GM03348 (cell line): ENCODE results near the gene RHPN2.
"Not testable (repeated sequence)": the region's sequence is repeated elsewhere in the genome, so short reads cannot be mapped to it uniquely, and the experiment has no call there.

Experiments
- DNase-seq: peaks from one replicate; pipeline ENCODE4 v3.0.0; 2012; ENCODE audit warnings: low spot score

RHPN2 gene

DNA sequence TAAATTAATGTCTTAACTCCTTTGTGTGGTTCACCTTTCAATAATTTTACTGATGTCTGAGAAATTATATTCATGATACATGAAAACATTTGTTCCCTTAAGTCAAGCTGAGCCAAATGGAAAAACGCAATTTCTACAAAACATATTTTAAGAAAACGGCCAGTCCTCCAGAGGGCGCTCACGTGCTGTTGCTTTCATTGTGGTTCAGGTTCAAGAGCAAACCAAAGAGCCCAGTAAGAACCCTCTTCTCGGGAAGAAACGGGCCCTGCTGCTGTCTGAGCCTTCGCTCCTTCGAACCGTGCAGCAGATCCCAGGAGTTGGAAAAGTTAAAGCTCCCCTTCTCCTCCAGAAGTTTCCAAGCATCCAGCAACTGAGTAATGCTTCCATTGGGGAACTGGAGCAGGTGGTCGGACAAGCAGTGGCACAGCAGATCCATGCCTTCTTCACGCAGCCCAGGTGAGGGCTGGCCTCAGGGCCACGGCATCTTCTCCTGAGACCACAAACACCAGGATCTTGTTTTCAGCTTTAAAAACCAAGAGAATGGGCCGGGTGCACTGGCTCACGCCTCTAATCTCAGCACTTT, 88.4 kb downstream of the RHPN2 start:
- peak; percentile 76 for DNase-seq

DNA sequence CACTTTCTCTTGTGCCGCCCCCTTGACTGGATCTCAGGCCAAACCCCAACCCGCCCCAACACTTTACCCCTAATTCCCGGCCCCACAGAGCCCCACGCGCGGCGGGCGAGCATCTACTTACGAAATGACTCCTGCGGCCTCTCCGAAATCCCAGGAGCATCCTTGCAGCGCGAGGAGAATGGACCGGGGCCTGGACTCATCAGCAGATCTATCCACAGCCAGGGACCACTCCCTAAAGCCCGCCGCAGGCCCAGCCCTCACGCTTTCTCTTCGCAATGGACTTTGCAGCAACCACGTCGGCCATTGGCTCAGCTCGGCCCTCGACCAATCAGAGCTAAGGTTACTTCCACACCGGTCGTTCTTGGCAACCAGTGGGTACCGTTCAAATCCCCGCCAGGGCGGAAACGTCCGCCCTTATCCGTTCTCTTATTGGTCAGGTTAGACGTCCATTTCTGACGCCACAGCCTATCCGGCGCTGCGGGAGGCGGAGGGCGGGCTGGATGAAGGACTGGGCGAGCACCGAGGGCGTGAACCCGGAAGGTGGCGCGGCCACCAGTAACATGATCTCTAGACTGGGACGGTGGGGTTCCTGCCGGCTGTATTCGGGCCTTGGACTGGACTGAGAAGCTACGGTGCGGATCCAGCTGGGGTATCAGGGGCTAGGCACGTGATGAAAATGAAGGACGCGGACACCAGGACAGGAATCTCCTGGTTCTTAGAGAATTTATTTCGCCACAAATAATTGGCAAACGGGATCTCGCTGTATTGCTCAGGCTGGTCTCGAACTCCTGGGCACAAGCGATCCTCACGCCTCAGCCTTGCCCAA, 92.8 kb downstream of the RHPN2 start, which contains the start of the genes CEP89 and FAAP24:
Gene CEP89, minus strand, starts transcription at position 244 of the 826 bp plus-strand sequence. Its CDS starts 84 bp downstream, at position 160.
Gene FAAP24, plus strand, starts transcription at position 528 of the 826 bp plus-strand sequence. CDS start 955 bp downstream, outside the sequence.
- peak; percentile 100 for DNase-seq

DNA sequence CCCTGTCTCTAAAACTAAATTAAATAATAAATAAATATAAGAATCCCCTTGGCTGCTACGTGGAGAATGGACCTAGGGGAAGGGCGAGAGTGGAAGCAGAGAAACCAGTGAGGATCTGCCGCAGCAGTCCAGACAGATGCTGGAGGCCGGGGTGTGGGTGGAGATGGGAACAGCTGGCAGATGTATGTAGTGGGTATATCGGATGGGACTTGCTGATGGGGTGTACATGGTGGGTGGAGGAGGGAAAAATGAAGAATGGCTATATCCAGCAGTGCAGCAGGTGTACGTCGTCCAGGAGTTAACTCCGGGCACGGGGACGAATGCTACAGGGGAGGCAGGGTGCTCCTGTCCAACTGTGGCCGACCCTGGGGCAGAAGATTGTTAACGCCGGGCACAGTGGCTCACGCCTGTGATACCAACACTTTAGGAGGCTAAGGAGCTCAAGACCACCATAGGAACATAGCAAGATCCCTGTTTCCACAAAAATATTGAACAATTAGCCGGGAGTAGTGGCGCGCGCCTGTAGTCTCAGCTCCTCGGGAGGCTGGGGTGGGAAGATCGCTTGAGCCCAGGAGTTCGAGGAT, 93.6 kb downstream of the RHPN2 start:
- no peak for DNase-seq

DNA sequence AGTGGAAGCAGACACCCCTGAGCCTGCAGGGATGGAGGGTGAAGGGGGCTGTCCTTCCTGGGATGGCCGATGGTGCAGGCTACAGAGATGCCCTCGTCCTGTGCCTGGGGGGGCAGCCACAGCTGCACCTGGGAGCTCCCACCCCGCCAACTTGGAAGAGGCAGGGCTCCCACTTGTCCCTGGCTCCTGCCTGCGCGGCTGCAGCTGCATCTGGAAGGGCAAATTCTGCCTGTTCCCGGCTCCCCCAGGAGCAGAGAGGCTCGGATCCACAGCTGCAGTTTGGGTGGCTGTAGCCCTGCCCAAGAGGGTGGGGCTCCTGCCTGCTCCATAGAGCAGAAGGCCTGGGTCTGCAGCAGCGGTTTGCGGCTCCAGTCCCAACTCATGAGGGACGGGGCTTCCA, 95.1 kb downstream of the RHPN2 start:
- DNase-seq, result no peak

DNA sequence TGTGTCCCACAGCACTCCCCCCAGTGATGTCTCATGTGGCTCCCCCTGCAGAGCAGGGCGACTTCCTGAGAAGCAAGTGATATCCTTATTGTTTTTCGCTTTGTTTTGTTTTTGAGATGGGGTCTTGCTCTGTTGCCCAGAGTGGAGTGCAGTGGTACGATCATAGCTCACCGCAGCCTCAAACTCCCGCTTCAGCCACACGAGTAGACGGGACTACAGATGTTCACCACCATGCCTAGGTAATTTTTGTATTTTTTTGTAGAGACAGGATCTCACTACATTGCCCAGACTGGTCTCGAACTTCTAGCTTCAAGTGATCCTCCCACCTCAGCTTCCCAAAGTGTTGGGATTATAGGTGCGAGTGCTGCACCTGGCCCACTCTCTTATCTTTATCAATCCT, 97.9 kb downstream of the RHPN2 start:
- no peak for DNase-seq

DNA sequence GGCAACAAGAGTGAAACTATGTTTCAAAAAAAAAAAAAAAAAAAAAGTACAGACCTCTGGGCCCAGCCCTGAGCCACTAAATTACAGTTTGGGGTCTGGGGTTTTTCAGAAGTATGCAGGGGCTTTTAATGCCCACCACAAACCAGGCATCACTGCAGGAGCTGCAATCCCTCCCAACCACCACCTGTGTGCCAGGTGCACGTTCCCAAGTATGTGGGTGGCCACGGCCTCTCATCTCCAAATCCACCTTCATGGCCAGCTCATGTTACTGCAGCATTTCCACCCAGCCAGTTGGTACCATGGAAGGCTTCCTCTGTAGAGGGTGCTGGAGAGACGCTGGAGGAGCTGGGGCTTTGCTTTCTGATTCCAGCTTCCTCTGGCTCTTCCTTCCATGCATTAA, 119.4 kb downstream of the RHPN2 start:
- no peak for DNase-seq

DNA sequence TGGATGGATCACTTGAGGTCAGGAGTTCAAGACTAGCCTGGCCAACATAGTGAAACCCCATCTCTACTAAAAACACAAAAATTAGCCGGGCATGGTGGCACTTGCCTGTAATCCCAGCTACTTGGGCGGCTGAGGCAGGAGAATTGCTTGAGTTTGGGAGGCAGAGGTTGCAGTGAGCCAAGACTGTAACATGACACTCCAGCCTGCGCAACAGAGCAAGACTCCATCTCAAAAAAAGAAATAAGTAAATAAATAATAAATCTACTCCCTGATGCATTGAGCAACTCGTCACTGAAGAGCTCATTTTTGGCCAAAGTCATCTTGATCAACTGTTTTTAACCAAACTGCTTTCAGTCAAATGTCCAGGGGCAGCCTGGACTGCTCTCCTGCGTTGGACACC, 123.4 kb downstream of the RHPN2 start:
- not testable (repeated sequence) for DNase-seq

DNA sequence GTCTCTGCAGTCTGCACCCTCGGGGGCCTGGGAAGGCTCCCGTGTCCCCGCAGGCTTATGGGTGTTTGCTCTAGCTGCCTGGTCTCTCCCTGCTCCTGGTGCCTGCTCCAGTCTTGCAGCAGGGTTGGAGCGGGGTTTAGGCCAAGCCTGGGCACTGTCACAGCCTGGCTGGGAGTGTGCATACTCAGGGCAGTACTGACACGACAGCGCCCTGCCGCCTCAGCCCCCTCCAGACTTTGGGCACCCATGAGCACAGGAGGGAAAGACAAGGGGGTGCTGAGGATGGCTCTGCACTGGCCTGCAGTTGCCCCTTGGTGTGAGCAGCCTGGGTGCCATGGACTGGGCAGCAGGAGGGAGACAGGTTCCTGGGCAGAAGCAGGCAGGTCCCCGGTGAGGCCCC, 128.6 kb downstream of the RHPN2 start:
- no peak for DNase-seq

DNA sequence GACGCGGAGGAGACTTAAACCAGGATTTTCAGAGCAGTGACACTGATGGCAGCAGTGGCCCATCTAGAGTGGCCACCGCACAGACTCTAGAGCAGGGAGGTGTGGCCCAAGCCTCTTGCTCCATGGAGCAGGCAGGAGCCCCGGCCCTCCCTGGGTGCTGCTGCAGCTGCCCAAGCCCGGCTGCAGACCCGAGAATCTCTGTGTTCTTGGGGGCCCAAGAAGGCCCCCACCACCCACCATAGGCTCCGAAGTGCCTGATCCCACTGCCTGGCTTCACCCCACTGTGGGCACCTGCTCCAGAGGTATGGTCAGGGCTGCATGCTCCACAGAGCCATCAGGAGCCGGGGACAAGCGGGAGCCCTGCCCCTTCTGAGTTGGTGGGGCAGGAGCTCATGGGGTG, 129.1 kb downstream of the RHPN2 start:
- no peak for DNase-seq

DNA sequence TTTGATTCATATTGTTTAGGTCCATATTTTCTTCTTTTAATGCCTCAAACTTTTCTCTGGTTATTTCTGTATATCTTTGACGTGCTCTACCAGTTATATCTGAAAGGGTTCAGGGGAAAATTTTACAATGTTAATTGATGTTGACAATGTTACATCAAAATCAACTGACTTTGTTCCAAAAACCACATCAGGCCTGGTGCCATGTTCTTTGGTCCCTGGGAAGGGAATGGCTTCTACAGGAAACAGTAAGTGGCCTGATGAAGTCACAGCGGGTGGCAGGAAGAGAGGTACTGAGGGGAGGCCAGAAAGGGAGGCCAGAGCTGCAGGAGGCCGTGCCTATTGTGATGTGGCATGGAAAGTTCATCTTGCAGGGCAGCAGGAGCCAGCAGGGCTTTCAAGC, 131.1 kb downstream of the RHPN2 start:
- DNase-seq, result no peak

DNA sequence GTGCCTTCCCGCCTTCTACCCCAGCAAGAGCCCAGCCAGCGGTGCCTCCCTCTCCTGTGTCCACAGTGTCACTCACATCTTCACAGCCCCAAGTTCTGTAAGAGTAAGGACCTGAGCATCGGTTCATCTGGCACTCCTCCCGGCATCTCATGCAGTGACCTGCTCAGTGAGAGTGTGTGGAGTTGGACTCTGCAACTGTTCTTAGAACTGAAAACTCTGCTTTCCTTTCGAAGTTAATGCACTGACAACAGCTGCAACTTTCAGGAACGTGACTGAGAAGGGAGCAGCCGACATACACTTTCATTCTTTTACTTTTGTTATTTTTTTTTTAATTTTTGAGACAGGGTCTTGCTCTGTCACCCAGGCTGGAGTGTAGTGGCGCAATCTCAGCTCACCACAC, 134.1 kb downstream of the RHPN2 start:
- no peak for DNase-seq

DNA sequence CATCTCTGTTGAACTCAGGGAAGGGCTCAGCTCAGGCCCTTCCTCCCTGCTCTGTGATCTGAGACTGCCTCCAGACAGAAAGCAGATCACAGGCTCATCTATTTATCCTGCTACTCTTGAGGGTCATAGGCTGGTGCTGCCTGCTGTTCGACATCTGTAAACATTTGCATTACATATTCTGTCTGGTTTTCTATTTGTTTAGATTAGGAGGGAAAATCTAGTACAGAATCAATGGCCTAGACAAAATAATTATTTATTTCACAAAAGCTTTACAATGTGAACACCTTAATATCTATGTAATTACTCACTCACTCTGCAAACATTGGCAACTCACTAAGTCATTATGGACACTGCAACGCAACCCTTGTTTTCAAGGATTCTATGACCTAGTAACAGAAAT, 135.9 kb downstream of the RHPN2 start:
- DNase-seq, result no peak
